ENCODE results near the gene DBNL.

Gene DBNL

DNA sequence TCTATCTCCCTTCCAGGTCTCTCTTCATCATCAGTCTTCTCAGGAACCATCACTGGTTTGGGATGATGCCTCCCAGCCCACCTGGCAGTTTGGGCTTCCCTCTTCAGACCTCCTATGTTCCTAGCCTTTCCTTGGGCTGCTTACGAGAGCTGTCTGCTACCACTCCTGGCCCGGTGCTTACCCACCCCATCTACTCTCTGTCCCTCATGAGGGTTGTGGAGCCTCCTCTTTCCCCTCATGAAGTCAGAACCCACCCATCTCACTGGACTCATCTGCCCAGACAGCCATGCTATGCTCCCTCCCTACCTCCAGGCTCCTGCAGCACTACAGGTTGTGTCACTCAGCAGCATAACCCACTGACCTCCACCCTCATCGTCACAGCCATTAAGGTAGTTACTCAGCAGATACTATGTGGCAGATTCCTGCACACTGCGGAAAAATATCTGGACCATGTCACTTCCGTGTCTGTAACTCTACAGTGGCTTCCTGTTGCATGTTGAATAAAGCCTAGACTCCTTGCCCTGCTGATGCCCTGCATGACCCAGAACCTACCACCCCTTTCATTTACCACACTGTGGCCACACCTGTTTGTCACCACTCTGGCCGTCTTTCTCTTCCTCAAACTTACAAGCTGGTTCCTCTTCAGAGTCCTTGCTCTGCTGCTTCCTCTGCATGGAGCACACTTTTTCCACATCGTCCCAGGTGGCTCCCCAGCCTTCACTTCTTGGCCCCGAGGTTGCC lies 2.0 kb downstream of the DBNL start:
- no peak overlapping the region for H3K27ac ChIP-seq
- TF ChIP-seq, protein P1, sequence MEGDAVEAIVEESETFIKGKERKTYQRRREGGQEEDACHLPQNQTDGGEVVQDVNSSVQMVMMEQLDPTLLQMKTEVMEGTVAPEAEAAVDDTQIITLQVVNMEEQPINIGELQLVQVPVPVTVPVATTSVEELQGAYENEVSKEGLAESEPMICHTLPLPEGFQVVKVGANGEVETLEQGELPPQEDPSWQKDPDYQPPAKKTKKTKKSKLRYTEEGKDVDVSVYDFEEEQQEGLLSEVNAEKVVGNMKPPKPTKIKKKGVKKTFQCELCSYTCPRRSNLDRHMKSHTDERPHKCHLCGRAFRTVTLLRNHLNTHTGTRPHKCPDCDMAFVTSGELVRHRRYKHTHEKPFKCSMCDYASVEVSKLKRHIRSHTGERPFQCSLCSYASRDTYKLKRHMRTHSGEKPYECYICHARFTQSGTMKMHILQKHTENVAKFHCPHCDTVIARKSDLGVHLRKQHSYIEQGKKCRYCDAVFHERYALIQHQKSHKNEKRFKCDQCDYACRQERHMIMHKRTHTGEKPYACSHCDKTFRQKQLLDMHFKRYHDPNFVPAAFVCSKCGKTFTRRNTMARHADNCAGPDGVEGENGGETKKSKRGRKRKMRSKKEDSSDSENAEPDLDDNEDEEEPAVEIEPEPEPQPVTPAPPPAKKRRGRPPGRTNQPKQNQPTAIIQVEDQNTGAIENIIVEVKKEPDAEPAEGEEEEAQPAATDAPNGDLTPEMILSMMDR (conservative IDR thresholded peaks at IDR 0.05; ENCODE audit: low read depth): no peak
- POLR2A ChIA-PET (ENCODE audit: low non-redundant PET): no interaction called here
- no peak for DNase-seq (ENCODE audit: low spot score)
- CTCF ChIA-PET: no interaction called here

DNA sequence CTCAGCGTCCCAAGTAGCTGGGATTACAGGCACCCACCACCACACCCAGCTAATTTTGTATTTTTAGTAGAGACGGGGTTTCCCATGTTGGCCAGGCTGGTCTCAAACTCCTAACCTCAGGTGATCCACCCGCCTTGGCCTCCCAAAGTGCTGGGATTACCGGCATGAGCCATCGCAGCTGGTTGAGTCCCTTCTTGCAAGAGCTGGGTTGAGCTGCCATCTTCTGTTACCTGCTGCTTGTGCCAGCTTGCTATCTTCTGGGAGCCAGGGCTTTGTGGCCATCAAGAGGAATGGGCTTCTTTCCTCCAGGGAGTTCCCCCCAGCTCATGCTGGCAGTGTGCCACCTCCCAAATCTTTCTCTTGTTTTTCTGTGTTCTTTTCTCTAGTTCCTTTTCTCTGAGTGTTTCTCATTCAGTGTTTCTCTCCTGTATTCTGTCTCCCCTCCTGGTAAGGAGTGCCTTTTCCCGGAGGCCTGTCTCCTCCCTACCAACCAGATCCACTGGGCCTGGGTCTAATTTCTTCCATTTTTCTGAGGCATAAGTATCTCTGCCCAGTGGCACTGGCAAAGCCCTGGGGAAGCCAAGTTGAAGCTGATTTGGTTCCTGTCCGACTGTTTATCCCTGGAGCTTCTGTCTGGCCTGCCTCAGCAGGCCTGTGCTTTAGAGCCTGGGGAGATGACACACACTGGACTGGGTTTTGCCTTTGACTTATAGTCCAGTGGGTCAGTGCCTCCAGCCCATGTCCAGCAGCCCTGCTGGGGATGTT lies 3.7 kb downstream of the DBNL start:
- CTCF ChIA-PET: interaction anchor here (0.6 kb wide), 1 partner anchor 280 kb away, joined by 3 read pairs; no protein-coding TSS in a partner anchor
- TF ChIP-seq, protein P1 (conservative IDR thresholded peaks at IDR 0.05; ENCODE audit: low read depth): no peak
- POLR2A ChIA-PET (ENCODE audit: low non-redundant PET): no interaction called here
- no peak for DNase-seq (ENCODE audit: low spot score)
- peak overlapping the region; percentile 37 for H3K27ac ChIP-seq

DNA sequence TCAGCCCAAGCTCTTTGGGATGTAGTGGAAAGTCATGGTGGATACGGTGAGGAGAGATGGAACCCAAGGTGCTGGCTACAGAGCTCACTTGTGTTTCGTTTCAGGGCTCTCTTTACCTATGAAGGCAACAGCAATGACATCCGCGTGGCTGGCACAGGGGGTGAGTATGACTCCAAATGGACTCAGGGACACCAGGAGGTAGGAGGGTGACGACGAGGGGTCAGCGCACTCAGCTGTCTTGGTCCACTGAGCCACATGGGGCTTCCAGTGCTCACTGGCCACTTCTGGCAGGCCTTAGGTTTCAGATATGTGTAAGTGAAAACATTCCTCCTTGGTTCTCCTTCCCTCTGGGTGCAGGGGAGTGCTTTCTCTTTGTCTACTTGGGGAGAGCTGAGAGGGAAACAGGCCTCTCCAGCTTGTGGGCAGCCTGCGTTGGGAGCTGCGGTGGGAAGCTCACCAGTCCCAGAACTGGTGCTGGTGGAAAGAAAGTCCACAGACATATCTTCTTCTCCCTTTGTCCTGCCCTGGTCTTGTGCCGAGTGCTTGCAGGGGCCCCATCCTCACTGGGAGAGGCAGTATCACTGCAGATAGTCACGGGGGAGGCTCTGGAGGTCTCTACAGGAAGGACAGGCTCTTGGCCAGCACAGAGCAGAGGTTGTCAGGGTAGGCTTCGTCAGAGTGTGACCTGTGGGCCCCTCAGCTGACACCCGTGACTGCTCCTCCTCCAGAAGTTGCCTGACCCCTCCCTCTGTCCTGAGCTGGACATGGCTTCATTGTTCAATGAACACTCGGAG lies 5.8 kb downstream of the DBNL start:
- H3K27ac ChIP-seq: peak overlapping the region; percentile 14
- ChIA-PET POLR2A (ENCODE audit: low non-redundant PET) (no interaction called here), CTCF (no interaction called here)
- TF ChIP-seq, protein P1 (conservative IDR thresholded peaks at IDR 0.05; ENCODE audit: low read depth): no peak
- no peak for DNase-seq (ENCODE audit: low spot score)

DNA sequence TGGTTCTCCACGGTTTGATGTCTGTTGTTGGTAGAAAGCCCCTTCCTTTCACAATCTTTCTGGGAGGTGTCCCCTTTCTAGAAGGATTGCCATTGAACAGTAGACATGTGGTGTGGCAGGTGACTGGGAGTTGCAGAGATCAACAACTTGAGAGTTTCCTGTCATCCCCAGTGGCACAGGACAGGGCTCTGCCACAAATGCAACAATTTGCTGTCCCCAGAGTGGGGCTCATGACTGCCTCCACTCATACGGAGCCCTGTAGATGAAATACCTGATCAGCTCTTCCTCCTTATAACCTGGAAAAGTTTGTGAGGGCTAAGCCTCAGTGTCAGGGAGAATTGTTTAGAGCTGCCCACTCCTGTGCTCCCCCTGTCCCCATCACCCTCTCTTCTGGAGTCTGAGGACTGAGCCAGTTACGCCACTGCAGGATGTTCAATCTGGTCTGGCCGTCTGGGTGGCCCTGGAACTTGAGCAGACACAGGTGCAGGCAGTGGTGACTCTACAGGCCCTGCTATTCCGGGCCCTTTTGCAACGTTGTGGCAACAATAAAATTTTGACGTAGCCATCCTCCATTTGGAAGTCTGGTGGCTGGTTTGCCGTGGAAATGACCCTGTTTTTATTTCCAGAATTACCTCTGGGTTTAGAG lies 6.5 kb downstream of the DBNL start:
- DNase-seq (ENCODE audit: low spot score): no peak
- ChIA-PET POLR2A (ENCODE audit: low non-redundant PET) (no interaction called here), CTCF (interaction anchor here (1.1 kb wide), 1 partner anchor 31 kb away, joined by 3 read pairs; no protein-coding TSS in a partner anchor)
- TF ChIP-seq, protein P1 (conservative IDR thresholded peaks at IDR 0.05; ENCODE audit: low read depth): no peak
- H3K27ac ChIP-seq: peak overlapping the region; percentile 14

DNA sequence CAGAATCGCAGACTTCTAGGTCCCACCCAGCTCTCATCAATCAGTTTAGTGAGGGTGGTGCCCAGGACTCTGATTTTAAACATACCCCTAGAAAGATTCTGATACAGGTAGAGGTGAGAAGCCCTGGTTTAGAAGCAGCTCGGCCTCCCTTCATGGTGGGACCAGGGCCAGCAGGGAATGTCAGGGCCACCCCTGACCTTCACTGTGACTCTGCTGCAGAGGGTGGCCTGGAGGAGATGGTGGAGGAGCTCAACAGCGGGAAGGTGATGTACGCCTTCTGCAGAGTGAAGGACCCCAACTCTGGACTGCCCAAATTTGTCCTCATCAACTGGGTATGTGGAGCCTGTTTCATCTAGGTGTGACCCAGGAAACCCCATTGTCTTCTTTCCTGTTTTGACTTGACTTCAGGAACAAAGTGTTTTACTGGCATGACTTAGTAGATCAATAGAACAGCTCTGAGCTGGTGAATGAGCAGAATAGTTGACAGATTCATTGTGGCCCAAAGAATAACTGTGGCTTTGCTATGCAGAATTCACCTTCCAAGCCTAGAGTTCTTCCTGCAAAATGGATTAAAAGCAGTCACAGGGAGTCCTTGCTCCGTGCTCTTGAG lies 7.2 kb downstream of the DBNL start:
- ChIA-PET POLR2A (ENCODE audit: low non-redundant PET) (no interaction called here), CTCF (interaction anchor here (1.1 kb wide), 1 partner anchor 32 kb away, joined by 3 read pairs; no protein-coding TSS in a partner anchor)
- no peak overlapping the region for H3K27ac ChIP-seq
- TF ChIP-seq, protein P1 (conservative IDR thresholded peaks at IDR 0.05; ENCODE audit: low read depth): no peak
- DNase-seq (ENCODE audit: low spot score): no peak
